Smooth muscle cell (in vitro differentiated cells): Measurements from ENCODE around the gene CTSA. TPM values are rescaled to one million over a fixed set of nuclear protein-coding genes. Genes with fewer than 3 reads are reported as not detected.
A peak's percentile ranks its signal among the peaks of the same experiment; 100 is the strongest.

ENCODE experiments used
- DNase-seq: peaks from one replicate; lab custom pipeline; 2025; ENCODE audit not compliant: unreplicated experiment; lab: John Stamatoyannopoulos, UW
- H2AFZ ChIP-seq: fragments of 200-600 bp; sonication (generic); 2 replicates; pipeline ENCODE4 v1.6.0; 2016; ENCODE audit warnings: antibody characterized with exemption, low read depth, mild to moderate bottlenecking
- H3F3A ChIP-seq: fragments of 200-600 bp; sonication (generic); 2 replicates; pipeline ENCODE4 v1.6.0; 2017; ENCODE audit warnings: antibody characterized with exemption, low read depth
- H3K27ac ChIP-seq: fragments of 200-600 bp; sonication (generic); 2 replicates; pipeline ENCODE4 v1.5.1; 2016; ENCODE audit warnings: low read depth, mild to moderate bottlenecking
- H3K27me3 ChIP-seq: fragments of 200-600 bp; sonication (generic); 2 replicates; pipeline ENCODE4 v1.6.1; 2016; ENCODE audit warnings: low read depth, mild to moderate bottlenecking
- H3K36me3 ChIP-seq: fragments of 200-600 bp; sonication (generic); 2 replicates; pipeline ENCODE4 v1.5.1; 2016; ENCODE audit warnings: low read depth
- H3K4me1 ChIP-seq: fragments of 200-600 bp; sonication (generic); 2 replicates; pipeline ENCODE4 v1.5.1; 2016; ENCODE audit warnings: low read depth
- H3K4me2 ChIP-seq: fragments of 200-600 bp; sonication (generic); 2 replicates; pipeline ENCODE4 v1.6.0; 2016; ENCODE audit warnings: mild to moderate bottlenecking
- H3K4me3 ChIP-seq: fragments of 200-600 bp; sonication (generic); 2 replicates; pipeline ENCODE4 v1.5.1; 2016; ENCODE audit warnings: mild to moderate bottlenecking
- H3K79me2 ChIP-seq: fragments of 200-600 bp; sonication (generic); 2 replicates; pipeline ENCODE4 v1.6.0; 2016; ENCODE audit warnings: low read depth, mild to moderate bottlenecking
- H3K9ac ChIP-seq: fragments of 200-600 bp; sonication (generic); 2 replicates; pipeline ENCODE4 v1.6.0; 2016; ENCODE audit warnings: low read depth
- H3K9me3 ChIP-seq: fragments of 200-600 bp; sonication (generic); replicated peaks from 2 replicates; pipeline ENCODE4 v1.5.1; 2016; ENCODE audit warnings: low read depth
- H4K20me1 ChIP-seq: fragments of 200-600 bp; sonication (generic); 2 replicates; pipeline ENCODE4 v1.6.0; 2016; ENCODE audit warnings: low read depth
- WGBS: methylation state at CpG from one replicate; pipeline ENCODE4 v1.1.7; 2016; ENCODE audit warnings: low lambda C conversion rate; 5-methylcytosine and 5-hydroxymethylcytosine counted together
- polyA plus RNA-seq: library from polyadenylated mRNA; unstranded; fragments of >200 nt; fragmentation: Nextera tagmentation; extraction: Ambion mirVana; gene quantifications from 2 replicates; pipeline ENCODE4 v1.2.1, GENCODE V29; 2016
- total RNA-seq: library from RNA; depleted of rRNA; stranded (reverse); fragments of >200 nt; gene quantifications from 2 replicates; pipeline ENCODE4 v1.2.3, GENCODE V29; 2014
- TF ChIP-seq, protein P1 (sequence below): fragments of 200-600 bp; sonication (generic); IDR thresholded peaks from 2 replicates; pipeline ENCODE4 v1.5.1; 2017; ENCODE audit warnings: borderline replicate concordance, mild to moderate bottlenecking, antibody characterized with exemption; ENCODE audit not compliant: insufficient read depth, poor library complexity, severe bottlenecking

Gene CTSA
- total RNA-seq (74.8 and 79.7 TPM in 2 replicates), polyA plus RNA-seq (132 and 138 TPM in 2 replicates)

DNA sequence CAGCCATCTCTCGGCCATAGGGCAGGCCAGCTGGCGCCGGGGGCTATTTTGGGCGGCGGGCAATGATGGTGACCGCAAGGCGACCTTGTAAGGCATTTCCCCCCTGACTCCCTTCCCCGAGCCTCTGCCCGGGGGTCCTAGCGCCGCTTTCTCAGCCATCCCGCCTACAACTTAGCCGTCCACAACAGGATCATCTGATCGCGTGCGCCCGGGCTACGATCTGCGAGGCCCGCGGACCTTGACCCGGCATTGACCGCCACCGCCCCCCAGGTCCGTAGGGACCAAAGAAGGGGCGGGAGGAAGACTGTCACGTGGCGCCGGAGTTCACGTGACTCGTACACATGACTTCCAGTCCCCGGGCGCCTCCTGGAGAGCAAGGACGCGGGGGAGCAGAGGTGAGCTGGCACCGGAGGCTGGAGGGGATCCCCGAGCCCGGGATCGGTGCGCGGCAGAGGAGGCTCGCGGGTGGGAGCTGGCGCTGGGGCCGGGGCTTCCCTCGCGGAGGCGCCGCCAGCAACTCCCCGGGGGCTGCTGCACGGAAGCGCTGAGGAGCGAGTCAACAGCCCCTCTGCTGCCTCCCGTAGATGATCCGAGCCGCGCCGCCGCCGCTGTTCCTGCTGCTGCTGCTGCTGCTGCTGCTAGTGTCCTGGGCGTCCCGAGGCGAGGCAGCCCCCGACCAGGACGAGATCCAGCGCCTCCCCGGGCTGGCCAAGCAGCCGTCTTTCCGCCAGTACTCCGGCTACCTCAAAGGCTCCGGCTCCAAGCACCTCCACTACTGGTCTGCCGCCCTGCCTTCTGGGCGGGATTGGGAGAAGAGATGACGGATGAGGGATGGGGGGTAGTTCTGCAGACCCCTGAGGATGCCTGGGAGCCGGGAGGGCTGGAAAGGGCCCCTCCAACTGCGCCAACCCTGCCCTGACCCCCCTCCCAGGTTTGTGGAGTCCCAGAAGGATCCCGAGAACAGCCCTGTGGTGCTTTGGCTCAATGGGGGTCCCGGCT lies at the start of gene CTSA, which contains the start of gene NEURL2:
TSS of gene CTSA (plus strand) at position 351 of the 999 bp plus-strand sequence. CDS start at position 585, 234 bp downstream.
TSS of gene NEURL2 (minus strand) at position 224 of the 999 bp plus-strand sequence. CDS start at position 7, 217 bp downstream.
- no peaks in the 10 kb centered on the region for H4K20me1 ChIP-seq
- H3K4me2 ChIP-seq, result peak within 1 kb of the TSS; percentile 98
- H3K27ac ChIP-seq, result peak within 1 kb of the TSS; percentile 67
- no peaks in the 10 kb centered on the region for H3K9me3 ChIP-seq
- no peaks in the 10 kb centered on the region for H3K36me3 ChIP-seq
- no peaks in the 10 kb centered on the region for H3K27me3 ChIP-seq
- peak; percentile 65 for DNase-seq
- peaks cover 5% of the 10 kb centered on the region for H3K79me2 ChIP-seq
- peak within 1 kb of the TSS; percentile 77 for H2AFZ ChIP-seq
- peak within 1 kb of the TSS; percentile 83 for H3K9ac ChIP-seq
- peak within 1 kb of the TSS; percentile 84 for H3K4me3 ChIP-seq
- H3F3A ChIP-seq, result peaks cover 9% of the 10 kb centered on the region
- H3K4me1 ChIP-seq, result peaks cover 6% of the 10 kb centered on the region
- 5% methylated on average over 65 of the region's 78 CpGs for WGBS
- TF ChIP-seq, protein P1, sequence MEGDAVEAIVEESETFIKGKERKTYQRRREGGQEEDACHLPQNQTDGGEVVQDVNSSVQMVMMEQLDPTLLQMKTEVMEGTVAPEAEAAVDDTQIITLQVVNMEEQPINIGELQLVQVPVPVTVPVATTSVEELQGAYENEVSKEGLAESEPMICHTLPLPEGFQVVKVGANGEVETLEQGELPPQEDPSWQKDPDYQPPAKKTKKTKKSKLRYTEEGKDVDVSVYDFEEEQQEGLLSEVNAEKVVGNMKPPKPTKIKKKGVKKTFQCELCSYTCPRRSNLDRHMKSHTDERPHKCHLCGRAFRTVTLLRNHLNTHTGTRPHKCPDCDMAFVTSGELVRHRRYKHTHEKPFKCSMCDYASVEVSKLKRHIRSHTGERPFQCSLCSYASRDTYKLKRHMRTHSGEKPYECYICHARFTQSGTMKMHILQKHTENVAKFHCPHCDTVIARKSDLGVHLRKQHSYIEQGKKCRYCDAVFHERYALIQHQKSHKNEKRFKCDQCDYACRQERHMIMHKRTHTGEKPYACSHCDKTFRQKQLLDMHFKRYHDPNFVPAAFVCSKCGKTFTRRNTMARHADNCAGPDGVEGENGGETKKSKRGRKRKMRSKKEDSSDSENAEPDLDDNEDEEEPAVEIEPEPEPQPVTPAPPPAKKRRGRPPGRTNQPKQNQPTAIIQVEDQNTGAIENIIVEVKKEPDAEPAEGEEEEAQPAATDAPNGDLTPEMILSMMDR, result no peak

GRCh38 chr20:45841407-45842129 lies 49.6 kb upstream of the CTSA start:
- 97% methylated on average over 10 of the region's 10 CpGs for WGBS
- Histone ChIP-seq H3K4me2 (no peak overlapping the region), H3K9ac (no peak overlapping the region), H3K9me3 (no peaks in the 10 kb centered on the region), H3K27ac (no peak overlapping the region), H4K20me1 (peaks cover 22% of the 10 kb centered on the region), H3F3A (peaks cover 10% of the 10 kb centered on the region), H2AFZ (no peak overlapping the region), H3K79me2 (no peaks in the 10 kb centered on the region), H3K36me3 (no peaks in the 10 kb centered on the region), H3K27me3 (no peaks in the 10 kb centered on the region), H3K4me3 (no peak overlapping the region), H3K4me1 (no peaks in the 10 kb centered on the region)
- DNase-seq, result no peak
- TF ChIP-seq, protein P1, result no peak

DNA sequence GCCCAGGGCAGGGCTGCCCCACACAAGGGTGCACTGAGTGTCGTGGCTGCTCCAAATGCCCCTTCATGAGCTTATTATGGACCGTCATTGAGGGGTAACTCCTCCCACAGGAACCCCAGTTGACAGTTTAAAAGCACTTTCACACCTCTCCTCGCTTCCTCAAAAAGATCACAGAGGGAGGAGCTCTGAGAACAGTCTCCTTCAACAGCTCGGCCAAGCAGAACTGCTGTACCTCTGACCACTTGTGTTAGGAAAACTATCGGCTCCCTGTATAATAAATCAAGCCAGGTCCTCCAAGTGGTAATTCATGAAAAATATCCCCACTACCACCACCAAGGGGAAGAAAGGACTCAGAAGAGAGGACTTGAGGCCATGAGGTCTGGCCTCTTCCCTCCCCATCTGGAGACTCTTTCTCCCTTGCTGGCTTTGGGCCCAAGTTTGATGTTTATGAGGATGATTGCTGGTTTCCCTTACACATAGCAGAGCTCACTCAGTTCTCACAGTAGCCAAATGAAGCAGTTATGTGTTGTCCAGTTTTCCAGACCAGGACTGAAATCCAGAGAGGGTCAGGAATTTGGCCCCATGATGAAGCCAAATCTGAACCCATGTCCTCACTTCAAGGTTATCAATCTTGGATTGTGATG lies 48.8 kb upstream of the CTSA start:
- Histone ChIP-seq H3K79me2 (no peaks in the 10 kb centered on the region), H3K9ac (no peak overlapping the region), H2AFZ (no peak overlapping the region), H3K27me3 (no peaks in the 10 kb centered on the region), H3K4me3 (no peak overlapping the region), H3F3A (peaks cover 6% of the 10 kb centered on the region), H3K36me3 (no peaks in the 10 kb centered on the region), H4K20me1 (peaks cover 18% of the 10 kb centered on the region), H3K27ac (peak overlapping the region; percentile 7), H3K4me1 (no peaks in the 10 kb centered on the region), H3K9me3 (no peaks in the 10 kb centered on the region), H3K4me2 (no peak overlapping the region)
- DNase-seq, result no peak
- 86% methylated on average over 5 of the region's 5 CpGs for WGBS
- TF ChIP-seq, protein P1, result no peak
